Adrenal gland (tissue), 12 donors: Measurements from ENCODE around the gene SMG6. TPM values are rescaled to one million over a fixed set of nuclear protein-coding genes. Genes with fewer than 3 reads are reported as not detected.
A peak's percentile ranks its signal among the peaks of the same experiment; 100 is the strongest.

Source experiments
- DNase-seq, 7 donors: peaks; one replicate each; pipeline ENCODE4 v3.0.0-alpha.2; 2019 to 2020
- H3K27ac ChIP-seq, 5 donors: fragments of 200-600 bp; sonication (generic) in 4 of 5; 1 replicate in 3 of 5; 2 replicates in 2 of 5; pipeline versions ENCODE4 v1.5.1 to v1.8.0; 2016 to 2020; ENCODE audit warnings: mild to moderate bottlenecking in 1 of 5
- H3K27me3 ChIP-seq: fragments of 200-600 bp; 2 replicates; pipeline ENCODE4 v1.8.0; 2021
- H3K36me3 ChIP-seq, 2 donors: fragments of 200-600 bp; replicated peaks in 1 of 2; 1 replicate in 1 of 2; 2 replicates in 1 of 2; pipeline versions ENCODE4 v1.5.1 to v1.8.0; 2018 to 2022
- H3K4me1 ChIP-seq, 2 donors: fragments of 200-600 bp; replicated peaks in 1 of 2; 1 replicate in 1 of 2; 2 replicates in 1 of 2; pipeline versions ENCODE4 v1.5.1 to v1.8.0; 2018 to 2021
- H3K4me3 ChIP-seq, 4 donors: fragments of 200-600 bp; sonication (generic) in 3 of 4; one replicate each; pipeline ENCODE4 v1.5.1; 2016 to 2018
- H3K9me3 ChIP-seq, 3 donors: fragments of 200-600 bp; sonication (generic) in 1 of 3; replicated peaks in 1 of 3; 1 replicate in 2 of 3; 2 replicates in 1 of 3; pipeline versions ENCODE4 v1.5.1 to v1.8.0; 2016 to 2021
- POLR2A ChIP-seq, 2 donors: fragments of 450-650 bp; IDR thresholded peaks; one replicate each; pipeline ENCODE4 v1.6.1; 2017; ENCODE audit warnings: antibody characterized with exemption in 2 of 2, mild to moderate bottlenecking in 2 of 2, moderate library complexity in 1 of 2
- WGBS, 4 donors: extraction: QIAGEN DNeasy Blood & Tissue Kit in 2 of 4; methylation state at CpG; one replicate each; pipeline versions ENCODE4 v1.1.5 to v1.1.7; 2013 to 2017; 5-methylcytosine and 5-hydroxymethylcytosine counted together
- intact Hi-C, 2 donors: fragments of 100-400 bp; cut with DNase I; formaldehyde crosslinking; loops; one replicate each; pipeline versions ENCODE4 v1.14.1 to v1.15.0; 2022 to 2023
- polyA plus RNA-seq, 3 donors: library from polyadenylated mRNA; stranded (reverse); fragments of 200-250 nt in 2 of 3; fragments of 350-450 nt in 1 of 3; fragmentation: Illumina TruSeq in 1 of 3; extraction: RNeasy Lipid Tissue Mini Kit (QIAGEN cat#74804) in 1 of 3; gene quantifications; one replicate each; pipeline ENCODE4 v1.2.3, GENCODE V29; 2013 to 2014
- total RNA-seq, 9 donors: library from RNA; depleted of rRNA in 4 of 9; stranded (reverse); fragments of >200 nt in 4 of 9; fragments of 120-200 nt in 1 of 9; fragmentation: NEBNext Ultra II Directional in 1 of 9; extraction: Animal tissue kit (Norgen Biotek cat#: 25700) in 1 of 9; gene quantifications; one replicate each; pipeline versions ENCODE4 v1.1.0 to v1.2.4, GENCODE V29; 2013 to 2023
- TF ChIP-seq, protein P1 (sequence below), 6 experiments: fragments of 450-650 bp in 4 of 6; fragments of 200-600 bp in 2 of 6; sonication (generic) in 1 of 6; IDR thresholded peaks; 1 replicate in 5 of 6; 2 replicates in 1 of 6; pipeline versions ENCODE4 v1.5.1 to v1.8.0; 2016 to 2021; ENCODE audit warnings: antibody characterized with exemption in 6 of 6, mild to moderate bottlenecking in 2 of 6, moderate library complexity in 1 of 6
- donor health status: healthy with polysubstance abuse.
- donor health status: Bipolar disorder and iron deficiency.
- donor health status: DM: yes; HTN: yes; CAD: no.
- donor health status: DM: no; HTN: no; CAD: no.
- donor health status: DM: no; HTN: no; CAD: no.
- donor health status: DM: yes; HTN: yes; CAD: no.

Gene SMG6
- total and polyA plus RNA-seq, 12 donors: 15.9 to 85.1 (median 44.0) TPM

DNA sequence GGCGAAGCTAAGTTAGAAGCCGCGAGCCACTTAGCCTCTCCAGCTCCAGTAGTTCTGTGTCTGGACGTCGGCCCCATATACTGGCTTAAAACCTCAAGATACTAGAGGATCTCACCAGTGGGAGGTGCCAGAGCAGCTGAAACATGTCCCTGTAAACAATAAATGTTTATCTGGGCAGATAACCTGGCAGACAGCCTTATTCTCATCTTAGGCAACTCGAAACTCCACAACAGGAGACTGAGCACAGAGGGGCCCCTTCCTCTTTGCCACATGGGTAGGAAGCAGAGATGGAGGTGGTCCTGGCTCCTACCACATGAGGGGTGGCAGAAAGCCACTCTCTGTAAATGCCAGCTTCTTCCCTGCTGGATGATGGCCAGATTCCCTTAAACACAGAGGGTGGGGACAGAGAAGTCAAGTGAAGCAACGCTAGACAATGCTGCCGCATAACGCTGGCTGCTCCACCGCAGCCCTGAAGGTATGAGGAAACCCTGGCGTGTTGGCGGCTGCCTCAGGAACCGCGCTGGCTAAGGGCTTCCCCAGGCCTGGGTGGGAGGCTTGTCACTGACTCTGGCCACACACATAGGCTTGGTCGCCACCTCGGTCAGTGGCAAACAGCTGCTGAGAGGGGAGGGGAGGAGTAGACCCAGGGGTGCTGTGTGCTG lies 180.8 kb downstream of the SMG6 start:
- peak; percentile 33 to 80 (median 67) for DNase-seq
- Histone ChIP-seq H3K9me3 (no peaks in the 10 kb centered on the region), H3K27ac (peak overlapping the region; percentile 8 to 94 (median 78)), H3K36me3 (no peaks in the 10 kb centered on the region), H3K27me3 (no peaks in the 10 kb centered on the region), H3K4me3 (peak overlapping the region in 1 of 4 donors; percentile 31), H3K4me1 (peaks cover 25 to 36% of the 10 kb centered on the region in 2 donors)
- intact Hi-C loops: no loop called here
- TF ChIP-seq, protein P1, sequence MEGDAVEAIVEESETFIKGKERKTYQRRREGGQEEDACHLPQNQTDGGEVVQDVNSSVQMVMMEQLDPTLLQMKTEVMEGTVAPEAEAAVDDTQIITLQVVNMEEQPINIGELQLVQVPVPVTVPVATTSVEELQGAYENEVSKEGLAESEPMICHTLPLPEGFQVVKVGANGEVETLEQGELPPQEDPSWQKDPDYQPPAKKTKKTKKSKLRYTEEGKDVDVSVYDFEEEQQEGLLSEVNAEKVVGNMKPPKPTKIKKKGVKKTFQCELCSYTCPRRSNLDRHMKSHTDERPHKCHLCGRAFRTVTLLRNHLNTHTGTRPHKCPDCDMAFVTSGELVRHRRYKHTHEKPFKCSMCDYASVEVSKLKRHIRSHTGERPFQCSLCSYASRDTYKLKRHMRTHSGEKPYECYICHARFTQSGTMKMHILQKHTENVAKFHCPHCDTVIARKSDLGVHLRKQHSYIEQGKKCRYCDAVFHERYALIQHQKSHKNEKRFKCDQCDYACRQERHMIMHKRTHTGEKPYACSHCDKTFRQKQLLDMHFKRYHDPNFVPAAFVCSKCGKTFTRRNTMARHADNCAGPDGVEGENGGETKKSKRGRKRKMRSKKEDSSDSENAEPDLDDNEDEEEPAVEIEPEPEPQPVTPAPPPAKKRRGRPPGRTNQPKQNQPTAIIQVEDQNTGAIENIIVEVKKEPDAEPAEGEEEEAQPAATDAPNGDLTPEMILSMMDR (IDR thresholded peaks at IDR 0.05): peak in 4 of 6 experiments; percentile 22 to 38 (median 30)
- no peak for TF ChIP-seq POLR2A (IDR thresholded peaks at IDR 0.05)
- WGBS, 4 donors: 45 to 60% (median 54%) methylated on average over 13 to 16 of the region's 16 CpGs

DNA sequence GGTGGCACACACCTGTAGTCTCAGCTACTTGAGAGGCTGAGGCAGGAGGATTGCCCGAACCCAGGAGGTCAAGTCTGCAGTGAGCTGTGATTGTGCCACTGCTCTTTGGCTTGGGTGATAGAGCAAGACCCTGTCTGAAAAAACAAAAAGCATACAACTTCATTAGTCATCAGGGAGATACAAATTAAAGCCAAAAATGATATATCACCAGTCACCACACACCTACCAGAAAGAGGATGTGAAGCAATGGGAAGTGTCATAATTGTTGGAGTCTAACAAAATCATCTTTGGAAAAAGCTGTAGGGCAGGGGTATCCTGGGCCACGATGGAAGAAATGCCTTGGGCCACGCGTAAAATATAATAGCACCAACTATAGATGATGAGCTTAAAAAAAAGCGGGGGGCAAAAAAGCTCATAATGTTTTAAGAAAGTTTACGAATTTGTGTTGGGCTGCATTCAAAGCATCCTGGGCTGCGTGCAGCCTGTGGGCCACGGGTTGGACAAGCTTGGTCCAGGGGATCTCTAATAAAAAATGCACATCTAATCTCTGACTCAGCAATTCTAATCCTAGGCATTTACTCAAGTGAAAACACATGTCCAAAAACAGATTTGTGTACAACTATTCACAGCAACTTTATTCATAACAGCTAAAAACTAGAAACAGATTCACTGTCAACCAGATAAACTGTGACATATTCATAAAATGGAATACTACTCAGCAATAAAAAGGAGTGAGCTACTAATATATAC lies 182.8 kb downstream of the SMG6 start:
- no peak for TF ChIP-seq POLR2A (IDR thresholded peaks at IDR 0.05)
- TF ChIP-seq, protein P1 (IDR thresholded peaks at IDR 0.05): no peak
- intact Hi-C loops: no loop called here
- Histone ChIP-seq H3K36me3 (no peaks in the 10 kb centered on the region), H3K27ac (no peak overlapping the region), H3K4me1 (peaks cover 25 to 36% of the 10 kb centered on the region in 2 donors), H3K4me3 (no peak overlapping the region), H3K9me3 (no peaks in the 10 kb centered on the region), H3K27me3 (no peaks in the 10 kb centered on the region)
- WGBS, 4 donors: 80 to 90% (median 88%) methylated on average over 8 of the region's 8 CpGs
- DNase-seq: peak in 1 of 7 donors; percentile 34

DNA sequence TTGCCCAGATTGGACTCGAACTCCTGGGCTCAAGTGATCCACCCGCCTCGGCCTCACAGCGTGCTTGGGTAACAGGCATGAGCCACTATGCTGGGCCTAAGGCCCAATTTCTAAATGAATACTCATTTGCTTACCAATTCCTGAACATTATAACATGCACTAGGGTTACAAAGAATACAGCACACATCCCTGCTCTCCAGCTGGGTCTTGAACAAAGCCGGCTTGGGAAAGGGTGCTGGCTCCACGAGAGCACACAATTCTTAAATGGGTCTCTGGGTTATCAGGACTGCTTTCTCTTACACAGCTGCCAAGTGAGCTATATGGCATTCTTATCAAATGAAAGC lies 190.3 kb downstream of the SMG6 start:
- no peak for TF ChIP-seq POLR2A (IDR thresholded peaks at IDR 0.05)
- TF ChIP-seq, protein P1 (IDR thresholded peaks at IDR 0.05): no peak
- Histone ChIP-seq H3K27ac (no peak overlapping the region), H3K27me3 (no peaks in the 10 kb centered on the region), H3K9me3 (no peaks in the 10 kb centered on the region), H3K36me3 (no peaks in the 10 kb centered on the region), H3K4me3 (no peak overlapping the region), H3K4me1 (no peaks in the 10 kb centered on the region)
- intact Hi-C loops: no loop called here
- DNase-seq: no peak
- WGBS, 4 donors: 89 to 97% (median 92%) methylated on average over 6 of the region's 6 CpGs

DNA sequence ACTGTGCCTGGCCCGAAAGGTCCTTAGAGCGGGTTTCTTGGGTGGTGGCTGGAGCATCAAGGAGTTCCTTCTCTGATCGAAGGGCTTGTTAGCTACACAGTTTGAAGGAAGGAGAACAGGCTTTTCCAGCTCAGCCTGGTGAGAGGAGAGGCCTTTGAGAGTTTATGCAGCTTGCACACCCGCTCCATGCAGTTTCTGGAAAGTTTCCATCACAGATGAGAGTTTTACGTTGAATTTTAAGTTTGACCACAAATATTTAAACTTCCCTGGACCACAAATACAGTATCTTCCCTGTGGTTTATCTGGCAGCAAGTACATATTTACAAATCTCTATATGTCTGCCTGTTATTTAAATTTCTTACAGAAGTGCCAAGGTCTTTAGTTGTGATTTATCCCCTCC lies 191.9 kb downstream of the SMG6 start:
- H3K27ac ChIP-seq: no peak overlapping the region
- H3K27me3 ChIP-seq: no peaks in the 10 kb centered on the region
- H3K36me3 ChIP-seq: no peaks in the 10 kb centered on the region
- WGBS, 4 donors: 90 to 99% (median 95%) methylated on average over 5 of the region's 5 CpGs
- peaks cover 0 to 4% of the 10 kb centered on the region in 2 donors for H3K4me1 ChIP-seq
- no peak overlapping the region for H3K4me3 ChIP-seq
- DNase-seq: no peak
- no peaks in the 10 kb centered on the region for H3K9me3 ChIP-seq
- TF ChIP-seq POLR2A (IDR thresholded peaks at IDR 0.05): no peak
- TF ChIP-seq, protein P1 (IDR thresholded peaks at IDR 0.05): no peak
- intact Hi-C loops: no loop called here
